Lung (tissue), 12 donors: ENCODE results near the gene ATP2B3. TPM values are rescaled to one million over a fixed set of nuclear protein-coding genes. Genes with fewer than 3 reads are reported as not detected.

Experiments
- ATAC-seq: fragments of 200-7000 bp; cut with Tn5 transposase; one replicate; pipeline ENCODE4 v1.9.1; 2020; ENCODE audit warnings: moderate number of reproducible peaks; ENCODE audit not compliant: insufficient read depth, low FRiP score
- DNase-seq, 3 donors: peaks; one replicate each; pipeline ENCODE4 v3.0.0-alpha.2; 2013 to 2017
- H3K27ac ChIP-seq, 2 donors: one replicate each; pipeline ENCODE4 v1.5.1; 2013; ENCODE audit warnings: mild to moderate bottlenecking in 2 of 2, moderate library complexity in 2 of 2, control low read depth in 1 of 2, inconsistent platforms in 1 of 2, low read depth in 1 of 2, low read length in 1 of 2
- H3K27me3 ChIP-seq, 3 donors: one replicate each; pipeline ENCODE4 v1.5.1; 2013; ENCODE audit warnings: low read length in 2 of 3; ENCODE audit not compliant: control insufficient read depth in 3 of 3, insufficient read depth in 3 of 3
- H3K36me3 ChIP-seq, 4 donors: one replicate each; pipeline ENCODE4 v1.5.1; 2013; ENCODE audit warnings: low read length in 4 of 4, mild to moderate bottlenecking in 1 of 4, moderate library complexity in 1 of 4; ENCODE audit not compliant: control insufficient read depth in 4 of 4, insufficient read depth in 4 of 4
- H3K4me1 ChIP-seq, 5 donors: one replicate each; pipeline ENCODE4 v1.5.1; 2013; ENCODE audit warnings: low read length in 5 of 5, mild to moderate bottlenecking in 2 of 5, moderate library complexity in 1 of 5; ENCODE audit not compliant: control insufficient read depth in 5 of 5, insufficient read depth in 5 of 5
- H3K4me3 ChIP-seq: one replicate; pipeline ENCODE4 v1.5.1; 2013; ENCODE audit warnings: mild to moderate bottlenecking, control low read depth, moderate library complexity
- H3K9ac ChIP-seq, 2 donors: one replicate each; pipeline ENCODE4 v1.5.1; 2013; ENCODE audit warnings: low read length in 2 of 2, control low read depth in 1 of 2; ENCODE audit not compliant: insufficient read depth in 1 of 2
- H3K9me3 ChIP-seq, 4 donors: one replicate each; pipeline ENCODE4 v1.5.1; 2013; ENCODE audit warnings: low read length in 3 of 4, mild to moderate bottlenecking in 1 of 4, moderate library complexity in 1 of 4; ENCODE audit not compliant: control insufficient read depth in 4 of 4, insufficient read depth in 3 of 4
- CTCF ChIP-seq: IDR thresholded peaks from 2 replicates; pipeline ENCODE4 v1.5.1; 2012; ENCODE audit warnings: mild to moderate bottlenecking; ENCODE audit errors: control extremely low read depth, extremely low read depth
- WGBS, 2 donors: extraction: QIAGEN DNeasy Blood & Tissue Kit; methylation state at CpG; one replicate each; pipeline ENCODE4 v1.1.7; 2013; 5-methylcytosine and 5-hydroxymethylcytosine counted together
- polyA plus RNA-seq, 2 donors: library from polyadenylated mRNA; stranded (reverse); fragments of 200-250 nt; gene quantifications; one replicate each; pipeline ENCODE4 v1.2.1, GENCODE V29; 2013
- total RNA-seq, 2 donors: library from RNA; depleted of rRNA in 1 of 2; stranded (reverse); fragments of >200 nt in 1 of 2; gene quantifications; one replicate each; pipeline ENCODE4 v1.2.1, GENCODE V29; 2014 to 2021
- donor health status: control.
- donor health status: control.
- donor health status: Bipolar disorder and iron deficiency.
- donor health status: healthy.
- donor health status: DM: yes; HTN: yes; CAD: no.

The ATP2B3 gene
- total and polyA plus RNA-seq, 4 donors, result 0.21 to 0.54 TPM; not detected in 2

- no peak for TF ChIP-seq CTCF
- DNase-seq, result no peak
- no peak overlapping the region for H3K9ac ChIP-seq
- H3K27ac ChIP-seq, result no peak overlapping the region
- 90 to 98% methylated on average over 15 to 19 of the region's 19 CpGs for WGBS, 2 donors
- H3K36me3 ChIP-seq, result no peaks in the 10 kb centered on the region
- peaks cover 0 to 3% (median 0%) of the 10 kb centered on the region in 3 donors for H3K27me3 ChIP-seq
- peaks cover 0 to 7% (median 0%) of the 10 kb centered on the region in 4 donors for H3K9me3 ChIP-seq
- H3K4me3 ChIP-seq, result no peak overlapping the region
- peaks cover 0 to 16% (median 4%) of the 10 kb centered on the region in 5 donors for H3K4me1 ChIP-seq
- no peak for ATAC-seq
Measured at GRCh38 chrX:153631907-153632594, 114.6 kb downstream of the ATP2B3 start.

Other genes starting within 250 kb of the ATP2B3 start
- not detected for gene PNMA6F, start 195.9 kb upstream of the ATP2B3 start, total RNA-seq
- not detected for gene PNMA6F, start 195.9 kb upstream of the ATP2B3 start, polyA plus RNA-seq
- 10 to 100 TPM in 1 of 2 donors, 1 to 10 TPM in 1; 9.7 to 11.5 TPM for gene ZNF275, start 183.5 kb upstream of the ATP2B3 start, total RNA-seq
- 1 to 10 TPM; 2.7 to 3.6 TPM for gene ZNF275, start 183.5 kb upstream of the ATP2B3 start, polyA plus RNA-seq
- gene PNMA6E, start 116.3 kb upstream of the ATP2B3 start, total RNA-seq, result not detected
- under 1 TPM in 1 of 2 donors, not detected in 1; 0.08 TPM for gene PNMA6E, start 116.3 kb upstream of the ATP2B3 start, polyA plus RNA-seq
- gene ZFP92, start 106.2 kb upstream of the ATP2B3 start, total RNA-seq, result 1 to 10 TPM; 1.5 to 3.6 TPM
- 1 to 10 TPM in 1 of 2 donors, under 1 TPM in 1; 0.69 to 1.5 TPM for gene ZFP92, start 106.2 kb upstream of the ATP2B3 start, polyA plus RNA-seq
- 1 to 10 TPM in 1 of 2 donors, under 1 TPM in 1; 0.65 to 1.2 TPM for gene TREX2, start 71.6 kb upstream of the ATP2B3 start, total RNA-seq
- under 1 TPM; 0.61 to 0.63 TPM for gene TREX2, start 71.6 kb upstream of the ATP2B3 start, polyA plus RNA-seq
- 10 to 100 TPM; 11.3 to 31.6 TPM for gene HAUS7, start 47.1 kb upstream of the ATP2B3 start, total RNA-seq
- gene HAUS7, start 47.1 kb upstream of the ATP2B3 start, polyA plus RNA-seq, result 10 to 100 TPM; 24.4 to 42.9 TPM
- gene BGN, start 22.7 kb upstream of the ATP2B3 start, total RNA-seq, result 100 to 1,000 TPM in 1 of 2 donors, 10 to 100 TPM in 1; 77.9 to 161 TPM
- 100 to 1,000 TPM; 104 to 148 TPM for gene BGN, start 22.7 kb upstream of the ATP2B3 start, polyA plus RNA-seq
- 10 to 100 TPM; 14.2 to 20.2 TPM for gene CCNQ, start 81.5 kb downstream of the ATP2B3 start, total RNA-seq
- 10 to 100 TPM; 29.6 to 46.4 TPM for gene CCNQ, start 81.5 kb downstream of the ATP2B3 start, polyA plus RNA-seq
- under 1 TPM; 0.28 to 0.55 TPM for gene DUSP9, start 129.6 kb downstream of the ATP2B3 start, total RNA-seq
- gene DUSP9, start 129.6 kb downstream of the ATP2B3 start, polyA plus RNA-seq, result under 1 TPM; 0.10 to 0.17 TPM
- under 1 TPM; 0.67 to 0.77 TPM for gene PNCK, start 156.2 kb downstream of the ATP2B3 start, total RNA-seq
- gene PNCK, start 156.2 kb downstream of the ATP2B3 start, polyA plus RNA-seq, result under 1 TPM; 0.44 to 0.67 TPM
- gene SLC6A8, start 170.3 kb downstream of the ATP2B3 start, total RNA-seq, result 10 to 100 TPM in 1 of 2 donors, 1 to 10 TPM in 1; 9.6 to 21.5 TPM
- gene SLC6A8, start 170.3 kb downstream of the ATP2B3 start, polyA plus RNA-seq, result 10 to 100 TPM in 1 of 2 donors, 1 to 10 TPM in 1; 5.3 to 10.2 TPM
- gene BCAP31, start 206.7 kb downstream of the ATP2B3 start, total RNA-seq, result 100 to 1,000 TPM in 1 of 2 donors, 10 to 100 TPM in 1; 76.8 to 233 TPM
- gene BCAP31, start 206.7 kb downstream of the ATP2B3 start, polyA plus RNA-seq, result 100 to 1,000 TPM; 180 to 283 TPM
- 10 to 100 TPM in 1 of 2 donors, 1 to 10 TPM in 1; 5.7 to 19.7 TPM for gene ABCD1, start 207.2 kb downstream of the ATP2B3 start, total RNA-seq
- gene ABCD1, start 207.2 kb downstream of the ATP2B3 start, polyA plus RNA-seq, result 10 to 100 TPM in 1 of 2 donors, 1 to 10 TPM in 1; 7.9 to 12.7 TPM
- gene PLXNB3, start 246.6 kb downstream of the ATP2B3 start, total RNA-seq, result 1 to 10 TPM; 1.0 to 2.6 TPM
- gene PLXNB3, start 246.6 kb downstream of the ATP2B3 start, polyA plus RNA-seq, result 1 to 10 TPM; 1.2 to 1.7 TPM